HG03064 (cell line): ENCODE results near the gene AZGP1.
"Not testable (repeated sequence)": the region's sequence is repeated elsewhere in the genome, so short reads cannot be mapped to it uniquely, and the experiment has no call there.

Experiments used
- ATAC-seq: cut with Tn5 transposase; IDR thresholded peaks from one replicate; pipeline ENCODE4 v1.9.1; 2021; ENCODE audit warnings: low read depth; ENCODE audit not compliant: unreplicated experiment

AZGP1 gene

GRCh38 chr7:99954643-99955042 lies 21.2 kb downstream of the AZGP1 start:
- not testable (repeated sequence) for ATAC-seq

DNA sequence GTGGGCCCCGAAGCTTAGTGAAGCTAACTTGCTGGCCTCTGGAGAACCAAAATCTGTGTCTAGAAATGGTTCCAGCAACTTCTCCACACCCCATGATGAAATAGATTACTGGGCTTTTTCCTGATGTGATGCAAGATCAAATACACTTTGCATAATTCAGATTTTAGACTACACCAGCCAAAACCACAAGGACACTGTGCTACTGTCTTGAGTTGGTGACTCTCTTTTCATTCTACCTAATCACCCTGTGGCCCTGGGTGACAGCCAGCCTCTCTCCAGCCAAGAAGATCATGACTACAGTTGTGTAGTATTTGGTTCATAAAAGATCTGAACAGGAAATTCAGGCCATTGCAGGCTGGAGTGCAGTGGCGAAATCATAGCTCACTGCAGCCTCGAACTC lies 22.2 kb downstream of the AZGP1 start:
- ATAC-seq, result no peak

DNA sequence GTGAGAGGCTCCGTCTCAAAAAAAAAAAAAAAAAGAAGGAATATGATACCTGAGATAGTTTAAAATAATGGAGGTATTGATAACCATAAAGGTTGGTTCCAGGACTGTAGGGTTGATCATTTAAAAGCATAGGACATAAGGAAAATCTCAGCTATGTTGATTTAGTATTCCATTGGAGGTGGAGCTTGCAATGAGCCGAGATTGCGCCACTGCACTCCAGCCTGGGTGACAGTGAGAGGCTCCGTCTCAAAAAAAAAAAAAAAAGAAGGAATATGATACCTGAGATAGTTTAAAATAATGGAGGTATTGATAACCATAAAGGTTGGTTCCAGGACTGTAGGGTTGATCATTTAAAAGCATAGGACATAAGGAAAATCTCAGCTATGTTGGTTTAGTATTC lies 23.2 kb downstream of the AZGP1 start:
- not testable (repeated sequence) for ATAC-seq

- ATAC-seq, result not testable (repeated sequence)
These were observed 25.0 kb downstream of the AZGP1 start for GRCh38 chr7:99950819-99951218.

- no peak for ATAC-seq
These were observed 26.1 kb downstream of the AZGP1 start for GRCh38 chr7:99949645-99950228.

DNA sequence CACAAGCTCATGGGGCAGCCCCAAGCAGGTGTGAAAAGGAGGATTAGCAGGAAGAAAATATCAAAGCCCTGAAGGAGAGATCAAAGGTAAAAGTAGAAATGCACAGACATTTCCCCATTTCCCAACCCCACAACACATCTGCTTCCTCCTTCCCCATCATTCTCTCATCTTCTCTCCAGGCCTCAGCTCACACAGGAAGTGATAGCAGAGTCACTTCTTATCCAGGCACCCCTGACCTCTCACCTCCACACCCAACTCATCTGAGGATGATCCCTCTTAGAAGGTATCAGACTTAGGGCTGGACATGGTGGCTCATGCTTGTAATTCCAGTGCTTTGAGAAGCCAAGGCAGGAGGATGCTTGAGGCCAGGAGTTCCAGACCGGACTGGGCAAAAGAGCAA lies 28.2 kb downstream of the AZGP1 start:
- ATAC-seq, result no peak

- no peak for ATAC-seq
These were observed 31.2 kb downstream of the AZGP1 start for GRCh38 chr7:99944497-99945070.

DNA sequence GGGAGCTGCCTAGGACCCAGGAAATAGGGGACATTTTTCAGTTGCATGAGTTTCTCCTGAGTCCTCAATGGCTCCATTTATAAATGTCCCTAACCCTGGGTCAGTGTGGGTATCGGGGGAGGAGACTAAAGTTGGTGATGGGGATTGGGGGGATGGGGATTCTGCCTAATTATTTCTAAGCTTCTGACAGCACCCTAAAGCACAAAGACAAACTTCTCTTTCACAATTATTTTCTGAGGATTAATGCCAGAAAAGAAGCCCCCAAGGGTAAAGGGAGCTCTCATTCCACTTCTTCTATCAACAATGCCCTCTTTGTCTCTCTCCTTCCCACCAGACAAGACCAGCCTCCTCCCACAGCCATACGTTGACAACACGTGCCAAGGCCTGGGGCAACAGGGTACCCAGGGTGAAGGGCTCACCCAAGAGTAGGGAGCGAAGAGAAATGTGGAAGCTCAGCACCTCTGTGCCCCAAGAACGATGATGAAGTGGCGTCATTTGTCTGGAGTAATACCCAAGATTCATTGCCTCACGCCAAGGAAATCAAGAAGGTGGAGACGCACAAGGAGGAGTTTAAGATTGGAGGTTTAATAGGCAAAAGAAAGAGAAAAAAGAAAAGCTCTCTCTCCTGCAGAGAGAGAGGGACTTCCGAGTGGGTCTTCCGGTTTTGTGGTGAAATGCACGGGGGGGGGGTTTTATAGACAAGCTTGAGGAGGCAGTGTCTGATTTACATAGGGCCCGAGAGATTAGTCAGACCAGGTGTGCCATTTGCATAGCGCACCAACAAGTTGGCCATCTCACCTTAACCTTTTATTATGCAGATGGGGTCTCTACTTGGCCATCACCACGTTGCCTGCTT lies 32.0 kb downstream of the AZGP1 start:
- ATAC-seq, result no peak

- ATAC-seq, result no peak
These were observed 37.5 kb downstream of the AZGP1 start for GRCh38 chr7:99938296-99938695.

DNA sequence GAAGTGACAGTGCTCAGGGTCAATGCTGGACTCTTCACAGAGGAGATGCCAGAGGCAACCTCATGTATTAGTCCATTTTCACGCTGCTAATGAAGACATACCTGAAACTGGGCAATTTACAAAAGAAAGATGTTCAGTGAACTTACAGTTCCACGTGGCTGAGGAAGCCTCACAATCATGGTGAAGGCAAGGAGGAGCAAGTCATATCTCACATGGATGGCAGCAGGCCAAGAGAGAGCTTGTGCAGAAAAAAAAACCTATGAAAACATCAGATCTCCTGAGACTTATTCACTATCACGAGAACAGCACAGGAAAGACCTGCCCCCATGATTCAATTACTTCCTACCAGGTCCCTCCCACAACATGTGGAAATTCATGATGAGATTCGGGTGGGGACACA lies 40.8 kb downstream of the AZGP1 start:
- ATAC-seq, result not testable (repeated sequence)

DNA sequence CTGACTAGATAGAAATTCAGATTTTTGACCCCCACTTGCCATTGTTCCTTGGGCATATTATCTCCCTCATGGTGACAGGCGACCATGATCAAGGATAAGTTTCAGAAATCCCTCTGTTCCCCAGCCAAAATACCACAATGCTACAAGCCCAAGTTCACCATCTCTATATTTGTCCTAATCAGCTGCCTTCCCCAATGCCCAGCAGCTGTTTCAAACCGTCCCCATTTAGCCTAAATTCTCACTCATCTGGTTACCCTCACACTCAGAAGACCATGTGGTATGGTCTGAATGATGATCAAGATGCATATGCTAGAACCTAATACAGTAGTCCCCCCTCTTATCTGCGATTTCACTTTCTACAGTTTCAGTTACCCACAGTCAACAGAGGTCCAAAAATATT lies 45.5 kb downstream of the AZGP1 start:
- ATAC-seq, result no peak

DNA sequence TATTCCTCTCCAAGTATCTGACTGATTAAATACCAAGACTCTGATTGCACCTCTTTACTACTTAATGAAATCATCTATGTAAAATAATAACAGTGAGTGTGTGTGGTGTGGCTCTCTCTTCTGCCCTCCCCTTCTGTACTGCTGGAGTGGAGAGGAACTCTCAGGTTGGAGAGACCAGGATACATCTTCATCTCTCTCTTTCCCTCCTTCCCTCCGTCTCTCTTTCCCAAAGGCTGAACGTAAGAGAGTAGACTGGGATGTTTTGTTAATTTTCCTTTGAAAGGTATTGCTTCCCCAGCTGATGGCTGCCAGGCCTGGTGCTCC lies 46.1 kb downstream of the AZGP1 start:
- ATAC-seq, result no peak

- ATAC-seq, result no peak
These were observed 46.7 kb downstream of the AZGP1 start, which contains the start of gene GJC3 for GRCh38 chr7:99928994-99929729. Gene GJC3, minus strand, starts transcription at chr7:99929620. Its CDS starts 0 bp downstream, at chr7:99929620.

DNA sequence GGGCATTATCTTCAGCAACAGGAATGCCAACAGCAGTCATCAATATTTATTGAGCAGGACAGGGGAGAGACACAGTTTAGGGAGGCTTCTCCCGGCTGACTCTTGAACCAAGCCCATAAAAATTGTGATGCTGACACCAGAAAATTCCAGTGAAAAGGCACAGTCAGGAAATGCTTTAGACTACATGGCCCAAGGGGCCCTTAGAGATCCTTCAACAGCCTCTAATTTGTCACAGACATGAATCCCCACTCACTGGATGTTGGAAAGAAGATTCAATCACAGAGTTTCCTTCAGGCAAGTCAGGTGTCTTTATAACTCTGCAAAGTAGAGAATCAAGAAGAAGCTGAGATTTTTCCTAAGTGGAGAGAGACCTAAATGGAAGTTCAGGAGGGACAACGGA lies 47.6 kb downstream of the AZGP1 start:
- ATAC-seq, result no peak

- ATAC-seq, result no peak
These were observed 48.3 kb downstream of the AZGP1 start for GRCh38 chr7:99927536-99927935.

- ATAC-seq, result no peak
These were observed 49.5 kb downstream of the AZGP1 start for GRCh38 chr7:99926321-99926720.

DNA sequence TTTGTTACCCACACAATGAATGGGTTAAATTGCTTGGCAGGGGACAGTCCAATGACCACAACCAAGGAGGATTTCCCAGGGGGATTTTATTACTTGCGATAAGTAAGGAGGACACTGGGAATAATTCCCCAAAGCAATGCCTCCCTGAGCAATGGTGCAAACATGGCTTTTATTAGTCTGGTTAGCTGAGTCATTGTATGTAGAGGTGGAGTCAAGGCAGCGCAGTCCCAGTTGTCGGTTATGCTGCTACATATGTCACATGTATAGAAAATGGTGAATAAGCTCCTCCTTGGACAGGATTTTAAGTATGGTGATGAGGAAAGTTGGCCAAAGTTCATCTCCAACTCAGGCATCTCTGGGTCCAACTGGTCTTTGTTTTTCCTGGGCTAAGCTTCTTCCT lies 52.6 kb downstream of the AZGP1 start:
- ATAC-seq, result no peak

GRCh38 chr7:99920149-99920548 lies 55.7 kb downstream of the AZGP1 start:
- ATAC-seq, result no peak

DNA sequence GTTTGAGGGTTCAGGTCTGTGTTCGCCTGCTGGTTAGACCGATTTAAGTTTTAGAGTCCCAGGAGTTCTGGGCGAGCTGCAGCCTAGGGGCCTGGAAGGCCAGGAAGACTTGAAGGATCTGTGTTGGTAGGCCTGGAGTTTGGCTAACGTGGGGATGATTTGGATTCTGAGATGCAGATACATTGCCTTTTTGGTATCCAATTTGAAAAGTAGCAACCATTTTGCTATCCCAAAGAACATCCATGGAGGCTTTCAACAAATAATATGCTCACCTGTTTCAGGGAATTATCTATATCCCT lies 56.1 kb downstream of the AZGP1 start:
- no peak for ATAC-seq

GRCh38 chr7:99918959-99919813 lies 56.6 kb downstream of the AZGP1 start, which contains the start of gene TRIM4:
Gene TRIM4, minus strand, starts transcription at chr7:99919530. Its CDS starts 129 bp downstream, at chr7:99919401.
- peak; percentile 87 for ATAC-seq
